Stimulated activated CD4-positive, alpha-beta T cell treated with anti-CD3 and anti-CD28 coated beads, Interleukin-15, amount 100 ng/mL, for 1 hour (primary cell): ENCODE data around the gene ALK.

Source experiments
- DNase-seq, 2 donors: peaks; one replicate each; pipeline ENCODE4 v3.0.0-alpha.2; 2020; ENCODE audit warnings: low read depth in 1 of 2, low spot score in 1 of 2

ALK gene

GRCh38 chr2:29614295-29614830 is 307.0 kb downstream of the ALK start:
- DNase-seq = no peak

DNA sequence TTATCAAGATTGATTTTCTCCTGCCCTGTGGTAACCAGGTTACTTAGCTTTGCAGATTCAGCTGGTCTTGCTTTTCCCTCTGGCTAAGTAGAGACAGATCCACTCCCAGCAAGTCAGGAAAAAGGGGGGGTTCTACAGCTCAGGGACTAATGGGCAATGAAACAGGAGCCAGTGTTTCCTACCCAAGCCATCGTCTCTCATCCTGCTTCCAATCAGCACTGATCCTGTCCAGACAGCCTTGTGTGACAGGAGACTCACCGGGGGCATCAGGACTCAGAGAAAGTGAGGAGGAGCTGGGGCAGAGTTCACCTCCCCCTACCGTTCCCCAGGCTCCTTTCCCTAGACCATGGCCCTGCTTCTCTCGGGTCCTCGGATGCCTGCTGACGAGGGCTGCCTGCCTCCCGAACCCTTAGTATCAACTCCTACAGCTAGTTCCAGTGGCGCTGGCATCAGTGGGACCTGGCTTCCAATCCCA is 307.6 kb downstream of the ALK start:
- no peak for DNase-seq

GRCh38 chr2:29613067-29613466 is 308.3 kb downstream of the ALK start:
- DNase-seq = no peak

DNA sequence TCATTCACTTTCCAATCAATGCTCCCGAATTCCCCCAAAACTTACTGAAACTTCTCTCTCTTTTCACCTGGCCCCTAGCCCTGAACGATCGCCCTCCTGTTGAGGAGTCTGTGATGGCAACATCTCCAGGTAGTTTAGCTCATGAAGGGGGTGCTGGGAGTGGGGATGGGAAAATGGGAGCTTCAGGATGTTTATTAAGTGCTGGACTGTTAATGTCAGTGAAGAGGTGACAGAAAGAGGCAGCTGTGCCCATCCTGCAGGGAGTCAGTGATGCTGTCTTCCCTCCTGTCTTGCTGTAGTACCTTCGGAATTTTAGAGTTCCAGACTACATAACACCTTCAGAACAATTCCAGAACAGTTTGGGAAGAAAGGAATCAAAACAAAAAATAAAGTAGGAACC is 308.8 kb downstream of the ALK start:
- DNase-seq = no peak

- DNase-seq = no peak
These were observed 309.5 kb downstream of the ALK start for GRCh38 chr2:29611850-29612249.

DNA sequence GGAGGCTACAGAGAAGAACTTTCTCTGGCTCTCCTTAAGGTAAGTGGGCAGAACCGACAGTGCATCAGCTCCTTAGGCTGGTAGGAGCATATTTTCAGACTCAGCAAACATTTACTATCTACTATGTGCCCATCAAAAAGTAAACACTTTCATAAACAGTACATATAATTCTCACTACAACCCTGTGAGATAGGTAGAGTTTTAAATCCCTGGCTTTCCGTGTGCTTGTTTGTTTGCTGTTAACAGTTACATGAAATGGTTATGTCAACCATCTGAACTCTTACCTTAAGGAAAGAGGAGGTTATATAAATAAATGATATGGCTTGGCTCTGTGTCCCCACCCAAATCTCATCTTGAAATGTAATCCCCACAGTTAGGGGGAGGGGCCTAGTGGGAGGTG is 310.1 kb downstream of the ALK start:
- no peak for DNase-seq

GRCh38 chr2:29610569-29610968 is 310.8 kb downstream of the ALK start:
- no peak for DNase-seq

DNA sequence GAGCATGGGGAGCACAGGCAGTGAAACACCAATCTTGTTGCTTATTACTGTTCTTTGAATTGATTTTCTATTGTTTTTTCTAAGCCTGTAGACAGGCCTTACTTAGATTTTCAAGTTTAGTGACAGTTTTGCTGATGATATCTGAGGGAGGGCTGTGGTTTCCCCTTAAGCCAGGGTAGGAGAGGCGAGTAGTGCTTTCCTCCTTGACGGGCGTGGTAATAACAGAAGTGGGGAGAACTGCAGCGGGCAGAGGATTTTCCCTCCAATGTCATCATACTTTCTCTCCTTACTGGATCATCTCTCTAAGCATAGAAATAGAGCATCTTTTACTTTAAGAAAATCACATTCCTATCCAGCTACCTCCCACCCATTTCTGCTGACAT is 314.4 kb downstream of the ALK start:
- DNase-seq = no peak

DNA sequence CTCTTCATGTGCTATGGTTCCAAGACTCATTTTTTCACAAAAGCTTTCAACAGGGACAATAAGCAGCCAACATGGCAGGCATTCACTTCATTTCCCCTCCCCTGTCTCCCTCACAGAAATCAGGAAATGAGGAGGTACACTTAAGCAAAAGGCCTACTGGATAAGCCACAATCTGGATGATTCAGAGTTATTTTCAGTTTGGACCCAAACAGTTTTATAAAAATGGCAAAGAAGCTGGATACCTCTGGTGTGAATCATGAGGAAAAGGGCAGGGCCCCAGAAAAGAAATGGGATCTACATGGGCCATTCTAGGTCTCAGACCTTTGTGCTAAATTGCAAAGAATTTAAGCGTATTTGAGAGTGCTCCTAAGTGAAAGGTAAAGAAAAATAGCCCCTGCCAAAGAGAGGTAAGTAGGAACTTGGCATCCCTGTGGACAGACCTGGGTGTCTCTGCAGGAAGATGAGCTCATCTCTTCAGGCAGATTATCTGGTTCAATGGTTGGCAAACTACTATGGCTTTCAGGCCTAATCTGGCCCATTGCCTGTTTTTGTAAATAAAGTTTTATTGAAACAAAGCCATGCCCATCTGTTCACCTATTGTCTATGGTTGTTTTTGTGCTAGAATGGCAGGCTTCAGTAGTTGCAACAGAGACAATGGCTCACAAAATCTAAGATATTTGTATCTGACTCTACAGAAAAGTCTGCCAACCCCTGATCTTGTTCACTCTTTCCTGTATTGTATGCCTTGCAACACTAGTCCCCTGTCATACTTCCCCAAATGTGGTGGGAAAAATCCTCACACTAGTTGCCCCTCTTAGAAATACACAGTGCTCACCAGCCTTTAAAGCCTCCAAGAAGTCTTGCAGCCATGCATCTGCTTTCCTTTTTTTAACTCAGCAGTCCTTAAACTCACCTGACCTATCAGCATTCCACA is 315.0 kb downstream of the ALK start:
- DNase-seq = no peak

- no peak for DNase-seq
These were observed 318.0 kb downstream of the ALK start for GRCh38 chr2:29603341-29603740.

GRCh38 chr2:29601872-29602271 is 319.5 kb downstream of the ALK start:
- no peak for DNase-seq

GRCh38 chr2:29601321-29601720 is 320.1 kb downstream of the ALK start:
- DNase-seq = no peak

DNA sequence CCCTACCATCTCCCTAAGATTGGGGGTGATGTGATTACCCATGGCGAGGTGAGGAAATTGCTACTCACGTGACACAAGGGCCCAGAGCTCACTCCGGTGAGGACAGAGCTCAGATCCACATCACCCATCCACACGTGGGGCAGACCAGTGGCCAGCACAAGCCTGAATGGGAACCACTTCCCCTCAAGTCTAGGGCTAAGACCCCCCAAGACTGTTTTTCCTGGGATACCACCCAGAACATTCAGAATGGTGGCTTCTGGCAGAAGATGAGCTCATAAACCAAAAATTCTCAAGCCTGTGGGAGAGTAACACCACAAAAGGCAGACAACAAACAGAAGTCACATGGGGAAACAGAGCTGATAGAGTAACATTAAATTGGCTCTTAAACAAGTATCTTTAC is 321.4 kb downstream of the ALK start:
- DNase-seq = no peak

- DNase-seq = no peak
These were observed 322.4 kb downstream of the ALK start for GRCh38 chr2:29598978-29599377.

DNA sequence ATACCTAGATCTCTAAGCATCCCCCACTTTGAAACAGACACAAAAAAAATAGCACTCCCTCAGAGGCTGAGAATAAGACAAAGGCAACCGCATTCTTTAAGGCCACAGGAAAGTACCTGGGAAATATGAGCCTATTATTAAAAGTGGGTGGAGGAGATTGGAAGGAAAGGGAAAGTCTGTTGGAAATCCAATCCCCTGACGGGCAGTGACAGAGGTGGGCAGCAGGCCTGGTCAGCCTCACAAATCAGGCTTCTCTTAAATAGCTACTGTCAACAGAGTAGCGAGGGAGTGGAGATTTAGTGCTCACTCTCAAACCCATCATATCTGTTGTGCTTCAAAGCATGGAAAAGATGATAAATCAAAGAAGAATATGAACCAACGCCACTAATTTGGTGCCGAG is 324.4 kb downstream of the ALK start:
- no peak for DNase-seq

DNA sequence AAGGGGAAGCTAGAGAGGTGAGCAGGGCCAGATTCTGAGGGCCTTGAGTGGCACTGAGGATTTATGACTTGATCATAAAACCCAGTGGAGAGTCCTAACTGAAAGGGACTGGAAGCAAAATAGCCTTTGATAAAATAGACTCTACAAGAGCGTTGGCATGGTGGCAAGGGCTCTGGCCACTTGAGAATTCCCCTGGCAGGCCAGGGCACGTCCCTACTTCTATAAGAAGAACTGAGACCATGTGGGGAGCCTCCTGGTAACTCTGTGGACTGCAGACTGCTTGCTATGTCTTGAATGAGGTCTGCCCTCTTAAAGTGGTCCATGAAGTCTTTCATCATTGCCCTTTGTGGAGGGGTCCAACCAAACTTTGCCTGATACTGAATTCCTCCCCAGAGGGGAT is 324.8 kb downstream of the ALK start:
- no peak for DNase-seq

GRCh38 chr2:29591600-29591999 is 329.8 kb downstream of the ALK start:
- DNase-seq = no peak

DNA sequence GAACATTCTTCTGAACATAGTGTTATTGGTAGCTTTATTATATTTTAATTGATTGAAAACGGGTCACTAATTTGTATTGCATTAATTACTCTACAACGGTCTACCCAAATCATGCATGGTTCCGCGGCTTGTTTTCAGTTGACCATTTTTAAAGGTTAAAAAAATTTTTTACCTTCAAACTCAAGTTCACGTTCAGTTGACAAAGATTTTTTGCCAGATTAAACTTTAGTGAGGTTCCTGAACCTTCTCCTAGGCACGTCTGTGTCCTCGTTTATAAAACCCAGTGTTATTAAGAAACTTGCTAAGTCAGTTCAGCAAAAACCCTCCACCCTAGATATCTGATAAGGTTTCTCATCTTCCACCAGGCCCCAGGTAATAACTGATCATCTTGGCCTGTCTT is 331.2 kb downstream of the ALK start:
- no peak for DNase-seq

DNA sequence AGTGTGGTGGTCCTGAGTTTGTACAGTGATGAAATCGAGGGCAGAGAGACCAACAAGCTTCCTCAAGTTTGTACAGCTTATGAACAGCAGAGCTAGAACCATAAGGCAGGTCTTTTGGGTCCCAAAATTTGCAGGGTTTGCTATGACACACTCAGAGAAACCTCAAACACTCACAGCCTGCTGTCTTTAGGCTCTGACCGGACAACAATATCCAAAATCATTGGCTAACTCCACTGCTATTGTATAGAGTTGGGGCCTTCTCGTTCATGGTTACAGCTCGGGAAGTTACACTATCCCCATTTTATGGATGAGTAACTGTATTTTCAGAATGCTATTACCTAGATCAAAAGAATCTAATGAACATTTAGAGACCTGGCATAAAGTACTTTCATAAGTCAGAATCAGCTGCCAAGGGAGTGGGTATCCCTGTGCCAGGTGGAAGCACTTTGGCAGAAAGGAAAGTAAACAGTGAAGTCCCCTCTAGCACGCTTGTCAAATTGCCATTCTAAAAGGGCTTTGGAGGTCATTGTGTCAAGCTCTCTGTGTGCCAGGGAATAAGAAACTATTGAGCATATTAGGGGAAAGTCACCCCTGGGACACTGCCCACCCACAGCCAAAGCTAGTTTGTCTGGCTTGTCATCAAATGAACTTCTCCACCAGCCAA is 331.8 kb downstream of the ALK start:
- DNase-seq = no peak

GRCh38 chr2:29587402-29588190 is 333.8 kb downstream of the ALK start:
- DNase-seq = no peak

DNA sequence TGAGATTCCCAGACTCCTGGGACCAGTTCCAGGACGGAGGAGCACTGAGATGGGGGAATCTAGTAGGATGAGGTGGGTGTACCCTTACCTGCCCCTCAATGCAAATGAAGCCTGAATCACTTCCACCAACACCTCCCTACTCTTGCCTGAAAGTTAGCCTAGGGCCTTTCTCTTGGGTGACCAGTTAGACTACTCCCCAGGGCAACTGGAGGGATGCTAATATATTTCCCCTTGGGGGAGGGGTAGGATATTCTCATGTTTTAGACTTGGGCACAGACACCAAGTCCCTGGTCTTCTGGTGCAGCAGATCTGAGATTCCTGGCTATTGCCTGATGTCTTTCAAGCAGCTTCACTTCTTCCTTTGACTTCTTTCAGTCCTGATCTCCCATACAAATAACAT is 334.5 kb downstream of the ALK start:
- no peak for DNase-seq
